HT-29 (cell line): ENCODE measurements around the gene TRIM27. TPM values are rescaled to one million over a fixed set of nuclear protein-coding genes. Genes with fewer than 3 reads are reported as not detected.
"Not testable (repeated sequence)": the region's sequence is repeated elsewhere in the genome, so short reads cannot be mapped to it uniquely, and the experiment has no call there.

Experiments
- DNase-seq: peaks from one replicate; pipeline ENCODE4 v3.0.0-alpha.2; 2015; ENCODE audit warnings: low spot score
- total RNA-seq: library from RNA; depleted of rRNA; stranded (reverse); fragments of >200 nt; shearing (Covaris generic); gene quantifications from 2 replicates; pipeline ENCODE4 v1.2.3, GENCODE V29; 2014

Gene TRIM27
- total RNA-seq, 1 experiment from 2014 or later: 68.4 TPM

DNA sequence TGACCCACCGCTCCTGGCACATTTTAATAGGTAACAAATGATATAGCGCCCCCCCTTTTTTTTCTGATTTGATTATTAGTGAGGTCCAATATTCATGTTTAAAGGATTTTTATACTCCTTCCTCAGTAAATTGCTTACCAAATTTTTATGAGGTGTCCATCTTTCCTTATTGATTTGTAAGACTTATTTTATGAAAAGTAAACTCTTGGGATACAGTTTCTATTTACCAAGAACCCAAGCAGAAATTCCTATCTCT, 25.1 kb downstream of the TRIM27 start:
- peak; percentile 30 for DNase-seq

DNA sequence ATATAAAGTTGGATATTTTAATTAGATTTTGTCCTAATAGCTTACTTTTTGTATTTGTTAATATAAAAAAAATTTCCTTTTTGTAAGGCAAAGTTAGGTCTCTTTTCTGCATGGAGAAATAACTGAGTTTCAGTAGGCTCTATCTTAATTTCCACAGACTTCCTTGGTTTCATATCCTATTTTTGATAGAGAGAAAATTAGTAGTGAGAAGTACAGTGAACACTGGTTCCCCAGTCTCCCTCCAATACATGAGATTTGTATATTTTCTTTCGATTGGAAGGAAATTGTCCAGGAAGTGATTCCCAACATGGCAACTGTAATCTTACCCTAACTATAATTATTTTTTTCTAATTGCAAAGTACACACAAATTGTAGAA, 26.4 kb downstream of the TRIM27 start:
- DNase-seq: no peak

DNA sequence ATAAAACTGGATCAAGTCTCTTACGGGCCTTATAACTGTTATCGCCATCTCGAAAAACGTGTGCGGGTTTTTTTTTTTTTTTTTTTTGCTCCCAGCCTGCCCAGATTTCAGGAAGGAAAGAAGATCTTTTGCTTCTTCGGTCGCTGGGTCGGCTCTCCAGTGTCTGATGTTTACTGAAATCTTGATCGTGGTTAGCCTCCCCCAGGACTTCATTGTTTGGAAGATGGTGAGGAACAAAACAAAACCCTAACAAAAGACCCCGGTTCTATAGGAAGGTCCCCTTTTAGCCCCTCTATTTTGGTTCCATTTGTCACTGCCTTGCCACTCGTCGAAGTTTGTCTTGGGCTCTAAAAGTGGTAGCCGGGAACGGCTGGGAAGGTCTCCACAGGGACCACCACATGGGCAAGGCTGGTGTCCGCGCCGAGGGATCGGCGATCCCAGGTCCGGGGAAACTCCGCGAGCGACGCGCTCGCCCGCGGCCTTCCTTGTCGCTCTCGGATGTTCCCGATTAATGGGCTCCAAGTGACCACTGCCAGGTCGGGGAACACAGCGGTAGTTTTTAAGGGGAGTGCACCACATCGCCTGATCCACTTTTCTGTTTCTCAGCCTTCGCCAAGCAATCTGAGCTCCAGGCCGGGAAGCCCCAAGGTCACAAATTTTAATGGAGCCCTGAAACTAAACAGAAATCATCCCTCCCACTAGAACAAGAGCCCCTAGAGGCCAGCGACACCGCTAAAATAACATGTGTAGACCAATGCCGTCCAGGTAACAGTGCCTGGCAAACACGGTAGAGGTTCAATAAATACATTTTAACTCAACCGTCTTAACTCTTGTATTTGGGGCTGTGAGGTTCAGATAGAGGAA, 27.0 kb downstream of the TRIM27 start:
- peak; percentile 80 for DNase-seq

DNA sequence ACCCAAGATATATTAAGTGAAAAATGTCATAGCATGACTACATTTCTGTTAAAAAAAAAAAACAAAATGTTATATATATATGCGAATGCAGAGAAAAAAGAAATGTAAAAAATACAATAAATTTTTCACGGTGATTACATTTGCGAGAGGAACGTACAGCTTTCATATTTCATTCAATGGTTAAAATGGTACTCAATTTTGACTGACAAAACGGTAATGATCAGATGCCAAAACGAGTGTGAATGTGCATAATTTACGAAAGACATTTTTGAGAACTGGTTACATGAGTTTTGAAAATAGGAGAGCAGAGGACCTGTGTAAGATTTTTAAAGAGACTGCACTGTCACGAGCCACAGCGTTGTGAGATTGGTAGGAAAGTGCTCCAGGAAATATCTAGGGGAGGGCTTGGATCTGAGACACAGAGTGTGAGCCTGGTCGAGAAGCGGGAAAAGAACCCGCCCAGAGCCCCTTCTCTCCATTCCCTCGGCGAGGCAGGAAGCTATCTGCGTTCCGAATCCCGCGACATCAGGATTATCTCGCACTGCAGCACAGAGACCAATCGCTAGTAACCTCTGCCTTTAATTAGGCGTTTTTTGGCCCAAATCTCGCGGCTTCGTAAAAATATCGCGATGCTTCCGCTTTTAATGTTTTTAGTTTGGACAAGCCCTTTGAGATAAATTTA, 28.5 kb downstream of the TRIM27 start:
- peak; percentile 99 for DNase-seq

DNA sequence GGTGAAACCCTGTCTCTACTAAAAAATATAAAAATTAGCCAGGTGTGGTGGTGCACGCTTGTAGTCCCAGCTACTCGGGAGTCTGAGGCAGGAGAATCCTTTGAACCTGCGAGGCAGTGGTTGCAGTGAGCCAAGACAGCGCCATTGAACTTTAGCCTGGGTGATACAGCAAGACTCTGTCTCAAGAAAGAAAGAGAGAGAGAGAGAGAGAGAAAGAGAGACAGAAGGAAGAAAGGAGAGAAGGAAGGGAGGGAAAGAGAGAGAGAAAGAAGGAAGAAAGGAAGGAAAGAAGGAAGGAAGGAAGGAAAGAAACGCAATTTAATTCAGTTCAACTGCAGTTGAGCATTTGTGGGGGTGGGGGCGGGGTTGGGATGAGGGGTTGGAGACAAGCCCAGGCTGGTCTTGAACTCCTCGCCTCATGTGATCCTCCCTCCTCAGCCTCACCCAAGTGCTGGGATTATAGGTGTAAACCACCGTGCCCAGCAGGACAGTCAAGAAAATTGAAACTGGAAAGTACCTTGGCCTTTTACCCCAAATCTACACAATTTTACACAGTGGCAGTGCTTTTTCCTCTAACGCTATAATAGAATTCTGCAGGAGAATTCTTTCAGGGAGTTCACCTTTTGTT, 30.5 kb downstream of the TRIM27 start:
- DNase-seq: no peak

DNA sequence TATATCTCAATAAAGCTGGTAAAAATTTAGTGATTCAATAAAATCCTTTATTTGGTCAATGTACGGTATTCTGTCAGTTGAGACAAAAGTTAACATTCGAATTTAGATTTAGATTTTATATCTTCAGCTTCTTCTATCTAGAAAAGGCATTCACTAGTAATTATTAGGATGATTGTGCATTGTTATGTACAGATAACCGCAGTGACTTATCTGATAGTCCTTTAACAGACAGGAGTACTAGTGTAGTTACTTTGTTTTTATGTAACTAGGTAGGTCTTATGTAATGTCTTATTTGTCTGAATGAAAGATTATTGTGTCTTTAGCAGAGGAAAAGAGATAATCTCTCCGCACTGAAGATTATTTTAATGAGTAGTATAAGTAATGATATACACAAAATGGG, 31.3 kb downstream of the TRIM27 start:
- no peak for DNase-seq

DNA sequence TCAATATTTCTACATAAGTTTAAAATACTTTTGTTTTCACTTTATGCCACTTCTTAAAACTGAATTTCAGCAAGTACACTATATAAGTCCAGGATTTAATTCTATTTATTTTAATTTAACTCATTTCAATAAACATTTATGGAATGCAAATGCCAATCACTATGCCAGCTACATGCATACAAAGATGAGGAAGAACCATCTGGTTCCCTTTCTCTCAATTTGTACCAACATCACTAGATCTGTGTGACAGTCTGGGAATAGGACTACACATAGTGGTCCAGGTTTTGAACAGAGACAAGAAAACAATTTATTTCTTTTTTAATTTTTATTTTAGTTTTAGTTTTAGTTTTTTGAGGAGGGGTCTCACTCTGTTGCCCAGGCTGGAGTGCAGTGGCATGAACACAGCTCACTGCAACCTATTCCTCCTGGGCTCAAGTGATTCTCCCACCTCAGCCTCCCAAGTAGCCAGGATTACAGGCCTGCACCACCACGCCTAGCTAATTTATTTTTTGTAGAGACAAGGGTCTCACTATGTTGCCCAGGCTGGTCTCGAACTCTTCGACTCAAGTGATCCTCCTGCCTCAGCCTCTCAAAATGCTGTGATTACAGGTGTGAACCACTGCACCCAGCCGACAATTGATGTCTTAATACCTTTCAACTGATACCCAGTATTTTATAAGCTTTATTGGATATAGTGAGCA, 35.8 kb downstream of the TRIM27 start:
- no peak for DNase-seq

DNA sequence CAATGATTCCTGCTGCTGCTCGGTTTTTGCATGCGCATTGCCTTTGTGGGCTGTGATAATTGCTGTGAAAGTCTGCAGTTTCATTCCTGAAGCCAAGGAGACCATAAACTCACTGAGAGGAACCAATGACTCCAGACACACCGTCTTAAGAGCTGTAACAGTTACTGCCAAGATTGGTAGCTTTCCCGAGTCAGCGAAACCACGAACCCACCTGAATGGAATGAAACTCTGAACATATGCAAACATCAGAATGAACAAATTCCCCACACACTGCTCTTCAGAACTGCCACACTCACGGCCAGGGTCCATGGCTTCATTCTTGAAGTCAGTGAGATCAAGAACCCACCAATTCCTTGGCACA, 37.7 kb downstream of the TRIM27 start:
- no peak for DNase-seq

DNA sequence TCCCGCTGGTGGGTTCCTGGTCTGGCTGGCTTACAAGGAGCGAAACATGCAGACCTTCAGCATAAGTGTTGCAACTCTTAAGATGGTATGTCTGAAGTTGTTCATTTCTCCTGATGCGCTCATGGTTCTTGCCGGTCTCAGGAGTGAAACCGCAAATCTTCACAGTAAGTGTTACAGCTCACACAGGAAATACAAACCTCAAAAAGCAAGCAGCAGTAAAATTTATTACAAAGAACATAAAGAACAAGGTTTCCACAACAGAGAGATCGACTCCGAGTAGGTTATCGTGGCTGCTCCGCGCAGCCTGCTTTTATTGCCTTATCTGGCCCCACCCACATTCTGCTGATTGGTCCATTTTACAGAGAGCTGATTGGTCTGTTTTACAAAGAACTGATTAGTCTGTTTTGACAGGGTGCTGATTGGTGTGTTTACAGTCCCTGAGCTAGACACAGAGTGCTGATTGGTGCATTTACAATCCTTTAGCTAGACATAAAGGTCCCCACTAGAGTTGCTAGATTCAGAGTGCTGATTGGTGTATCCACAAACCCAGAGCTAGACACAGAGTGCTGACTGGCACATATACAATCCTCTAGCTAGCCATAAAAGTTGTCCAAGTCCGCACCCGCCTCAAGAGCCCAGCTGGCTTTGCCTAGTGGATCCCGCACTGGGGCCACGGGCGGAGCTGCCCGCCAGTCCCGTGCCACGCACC, 39.2 kb downstream of the TRIM27 start:
- DNase-seq: no peak

DNA sequence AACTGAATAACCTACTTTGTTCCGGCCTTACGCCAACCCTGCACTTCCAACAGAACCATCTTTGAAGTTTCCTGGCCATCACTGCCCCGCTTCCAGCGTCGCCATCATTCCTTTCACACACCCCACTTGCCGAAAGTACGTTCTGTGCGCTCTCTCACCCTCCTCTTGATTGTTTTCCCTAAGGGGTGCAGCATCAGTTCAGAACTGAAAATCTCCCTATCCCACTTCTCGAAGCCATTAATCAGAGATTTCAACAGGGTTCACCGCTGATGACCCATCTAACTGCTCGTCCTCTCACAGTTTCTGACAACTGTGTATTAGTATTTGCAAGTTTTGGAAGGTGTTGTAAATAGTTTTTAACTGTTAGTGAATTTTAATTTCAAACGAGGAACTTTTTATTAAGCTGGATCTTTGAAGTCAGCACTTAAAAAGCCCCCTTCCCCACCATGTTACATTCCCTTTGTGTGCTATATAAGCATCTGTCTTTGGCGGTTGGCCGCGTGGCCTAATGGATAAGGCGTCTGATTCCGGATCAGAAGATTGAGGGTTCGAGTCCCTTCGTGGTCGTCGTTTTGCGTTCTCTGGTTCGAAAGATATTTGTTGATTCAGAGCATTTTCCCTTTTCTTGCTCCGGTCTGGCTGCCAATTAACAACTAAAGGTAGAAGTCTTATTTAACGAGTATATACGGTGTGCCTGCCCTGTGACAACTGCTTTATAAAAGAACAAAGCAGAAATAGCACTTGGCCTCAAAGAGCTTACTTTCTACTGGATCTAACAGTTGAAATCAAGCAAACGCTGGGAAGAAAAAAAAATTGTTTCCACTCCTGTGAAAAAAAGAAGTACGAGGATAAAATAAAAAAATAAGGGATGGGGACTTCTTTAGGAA, 42.6 kb downstream of the TRIM27 start:
- DNase-seq: peak; percentile 91

DNA sequence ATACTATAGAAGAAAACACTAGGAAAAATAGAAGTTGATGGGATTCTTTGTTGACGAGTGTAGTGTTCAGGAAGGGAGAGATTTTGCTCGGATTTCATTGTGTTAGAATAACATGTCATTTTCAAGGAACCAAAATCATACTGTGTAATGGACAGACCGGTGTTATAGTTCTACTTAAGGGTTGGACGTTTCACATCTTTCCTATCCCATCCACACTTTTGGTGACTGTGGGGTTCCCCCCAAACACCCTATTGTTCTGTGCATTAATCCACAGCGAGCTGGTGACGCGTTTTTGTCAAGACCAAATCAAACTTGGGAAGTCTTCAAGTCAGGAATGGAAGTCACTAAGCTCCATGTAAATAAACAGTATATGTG, 43.3 kb downstream of the TRIM27 start:
- DNase-seq: no peak

DNA sequence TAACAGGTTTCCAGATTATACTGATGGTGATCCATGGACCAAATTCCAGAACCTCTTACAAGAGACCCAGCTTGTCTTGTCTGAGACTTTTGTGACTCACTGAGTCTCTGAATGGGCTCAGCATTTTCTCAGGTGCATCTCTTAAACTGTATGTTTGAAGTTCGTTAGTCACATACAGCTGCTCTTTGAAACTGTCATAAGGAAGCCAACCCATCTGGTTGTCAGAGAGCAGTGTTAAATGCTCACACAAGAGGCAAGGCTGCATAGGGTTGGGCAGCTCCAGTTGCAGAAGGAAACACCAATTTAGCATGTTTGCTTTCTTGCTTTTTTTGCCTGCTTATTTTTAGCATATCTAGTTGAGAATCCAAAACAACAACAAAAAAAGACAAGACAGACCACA, 47.1 kb downstream of the TRIM27 start:
- DNase-seq: no peak

DNA sequence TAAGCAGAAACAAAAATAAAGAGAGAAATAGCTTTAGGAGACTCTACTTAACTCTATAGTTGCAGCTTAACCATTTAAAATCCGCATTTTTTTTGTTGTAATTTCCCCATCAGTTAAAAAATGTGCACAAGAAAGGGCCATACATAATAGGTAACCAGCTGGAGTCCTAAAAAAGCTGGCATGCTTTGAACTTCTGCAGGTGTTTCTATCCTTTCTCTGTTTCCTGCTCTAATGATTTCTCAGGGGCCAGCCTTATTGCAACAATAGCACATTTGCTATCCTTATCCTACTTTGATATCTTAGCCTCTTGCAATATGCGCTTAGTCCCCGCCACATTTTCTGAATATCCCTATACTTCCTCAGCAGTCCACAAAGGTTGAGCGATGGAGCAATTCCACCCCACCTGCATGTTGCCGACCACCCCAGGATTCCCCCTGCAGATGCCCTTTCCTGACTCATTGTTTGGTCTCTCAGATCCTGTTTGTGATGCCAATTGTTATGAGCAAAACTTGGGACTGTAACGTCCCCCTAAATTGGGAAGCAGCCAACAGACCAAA, 48.5 kb downstream of the TRIM27 start:
- DNase-seq: no peak

DNA sequence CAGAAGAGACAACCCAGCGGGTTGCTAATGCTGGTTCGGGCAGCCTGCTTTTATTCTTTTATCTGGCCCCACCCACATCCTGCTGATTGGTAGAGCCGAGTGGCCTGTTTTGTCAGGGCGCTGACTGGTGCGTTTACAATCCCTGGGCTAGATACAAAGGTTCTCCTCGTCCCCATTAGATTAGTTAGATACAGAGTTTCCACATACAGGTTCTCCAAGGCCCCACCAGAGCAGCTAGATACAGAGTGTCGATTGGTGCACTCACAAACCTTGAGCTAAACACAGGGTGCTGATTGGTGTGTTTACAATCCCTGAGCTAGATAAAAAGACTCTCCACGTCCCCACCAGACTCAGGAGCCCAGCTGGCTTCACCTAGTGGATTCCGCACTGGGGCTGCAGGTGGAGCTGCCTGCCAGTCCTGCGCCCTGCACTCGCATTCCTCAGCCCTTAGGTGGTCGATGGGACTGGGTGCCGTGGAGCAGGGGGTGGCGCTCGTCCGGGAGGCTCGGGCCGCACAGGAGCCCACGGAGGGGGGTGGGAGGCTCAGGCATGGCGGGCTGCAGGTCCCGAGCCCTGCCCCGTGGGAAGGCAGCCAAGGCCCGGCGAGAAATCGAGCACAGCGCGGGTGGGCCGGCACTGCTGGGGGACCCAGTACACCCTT, 51.5 kb downstream of the TRIM27 start:
- DNase-seq: not testable (repeated sequence)

DNA sequence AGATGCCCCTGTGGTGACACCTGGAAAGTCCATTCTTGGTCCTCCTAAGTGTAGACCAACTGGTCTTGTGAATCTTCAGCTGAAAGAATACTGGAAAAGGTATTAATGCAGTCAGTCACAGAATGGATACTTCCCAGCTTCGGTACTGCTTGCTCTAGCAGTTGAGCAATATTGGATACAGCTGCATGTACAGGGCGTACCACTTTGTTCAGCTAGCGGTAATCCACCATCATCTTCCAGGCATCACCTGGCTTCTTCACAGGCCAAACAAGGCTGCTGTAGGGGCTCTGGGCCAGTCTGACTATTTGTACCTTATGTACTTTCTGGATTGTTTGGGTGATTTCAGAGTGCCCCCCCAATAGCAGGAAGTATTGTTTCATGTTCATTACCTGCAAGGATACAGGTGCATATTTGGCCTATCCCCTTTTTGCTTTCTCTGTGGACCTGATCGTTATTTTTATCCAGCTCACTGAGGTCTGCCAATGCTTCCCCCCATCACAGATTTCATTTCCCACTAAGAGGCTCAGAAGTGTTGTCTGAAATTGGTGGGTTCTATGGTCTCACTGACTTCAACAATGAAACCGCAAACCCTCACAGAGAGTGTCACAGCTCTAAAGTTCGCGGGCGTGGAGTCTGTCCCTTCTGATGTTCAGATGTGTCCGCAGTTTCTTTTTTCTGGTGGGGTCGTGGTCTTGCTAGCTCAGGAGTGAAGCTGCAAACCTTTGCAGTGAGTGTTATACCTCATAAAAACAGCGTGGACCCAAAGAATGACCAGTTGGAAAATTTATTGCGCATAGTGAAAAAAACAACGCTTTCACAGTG, 52.2 kb downstream of the TRIM27 start:
- DNase-seq: no peak

DNA sequence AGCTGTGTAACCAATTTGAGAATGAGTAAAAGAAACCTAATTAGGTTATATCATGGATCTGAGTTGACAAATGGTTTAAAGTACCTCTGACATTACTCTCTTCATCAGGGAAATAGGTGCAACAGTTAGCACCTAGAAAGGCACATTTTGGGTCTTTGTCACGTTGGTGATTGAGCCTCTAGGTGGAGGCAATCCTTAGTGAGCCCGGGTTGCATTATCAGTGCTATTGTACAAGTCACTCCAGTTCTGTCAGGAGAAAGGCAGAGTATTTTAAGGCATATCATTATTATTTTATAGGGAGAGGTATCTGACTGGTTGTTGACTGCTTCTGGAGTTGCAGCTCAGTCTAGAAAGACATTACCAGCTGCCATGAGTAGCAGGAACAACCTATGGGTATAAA, 54.9 kb downstream of the TRIM27 start:
- DNase-seq: no peak

DNA sequence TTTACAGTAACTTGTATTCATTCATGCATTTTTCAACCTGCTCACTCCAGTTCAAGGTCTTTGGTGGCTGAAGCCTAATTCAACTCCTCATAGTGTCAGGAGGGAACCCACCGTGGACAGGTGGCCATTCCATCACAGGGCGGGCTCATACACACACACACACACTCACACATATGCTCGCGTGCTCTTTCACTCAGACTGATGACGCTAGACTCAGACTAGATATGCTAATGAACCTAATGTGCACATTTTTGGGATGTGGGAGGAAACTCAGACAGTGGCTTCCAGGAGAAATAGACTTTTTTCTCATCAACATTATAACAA, 56.7 kb downstream of the TRIM27 start:
- DNase-seq: peak; percentile 78

DNA sequence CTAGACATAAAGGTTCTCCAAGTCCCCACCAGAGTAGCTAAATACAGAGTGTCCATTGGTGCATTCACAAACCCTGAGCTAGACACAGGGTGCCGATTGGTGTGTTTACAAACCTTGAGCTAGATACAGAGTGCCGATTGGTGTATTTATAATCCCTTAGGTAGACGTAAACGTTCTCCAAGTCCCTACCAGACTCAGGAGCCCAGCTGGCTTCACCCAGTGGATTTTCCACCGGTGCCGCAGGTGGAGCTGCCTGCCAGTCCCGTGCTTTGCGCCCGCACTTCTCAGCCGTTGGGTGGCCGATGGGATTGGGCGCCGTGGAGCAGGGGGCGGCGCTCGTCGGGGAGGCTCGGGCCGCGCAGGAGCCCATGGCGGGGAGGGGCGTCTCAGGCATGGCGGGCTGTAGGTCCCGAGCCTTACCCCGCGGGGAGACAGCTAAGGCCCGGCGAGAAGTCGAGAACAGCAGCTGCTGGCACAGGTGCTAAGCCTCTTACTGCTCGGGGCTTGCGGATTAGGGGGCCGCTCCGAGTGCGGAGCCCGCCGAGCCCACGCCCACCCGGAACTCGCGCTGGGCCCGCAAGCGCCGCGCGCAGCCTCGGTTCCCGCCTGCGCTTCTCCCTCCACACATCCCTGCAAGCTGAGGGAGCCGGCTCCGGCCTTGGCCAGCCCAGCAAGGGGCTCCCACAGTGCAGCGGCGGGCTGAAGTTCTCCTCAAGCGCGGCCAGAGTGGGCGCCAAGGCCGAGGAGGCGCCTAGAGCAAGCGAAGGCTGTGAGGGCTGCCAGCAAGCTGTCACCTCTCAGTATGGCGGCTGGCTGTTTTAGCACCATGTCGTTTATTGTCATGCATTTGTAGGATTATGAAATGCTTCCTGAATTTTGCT, 57.3 kb downstream of the TRIM27 start:
- DNase-seq: peak; percentile 83
